K562 (cell line): ENCODE results near the gene TMEM87A. TPM values are rescaled to one million over a fixed set of nuclear protein-coding genes. Genes with fewer than 3 reads are reported as not detected.
A peak's percentile ranks its signal among the peaks of the same experiment; 100 is the strongest.

Experiments
- ATAC-seq: fragments of 200-7000 bp; cut with Tn5 transposase; 3 replicates; pipeline ENCODE4 v1.9.1; 2020; ENCODE audit warnings: moderate library complexity
- BruUV-seq: library from RNA; stranded (reverse); fragments of 400-500 nt; replicated peaks from 2 replicates; lab custom pipeline; 2021; lab: Mats Ljungman, UMichigan
- CTCF ChIA-PET: fragments of 300-600 bp; formaldehyde crosslinking; extraction: SDS; loops from one replicate; lab custom pipeline; 2021; ENCODE audit warnings: low intra/inter-chr PET ratio; lab: Yijun Ruan, JAX
- POLR2A ChIA-PET: fragments of 300-600, 350-650 bp; sonication (Branson Sonifier 250); formaldehyde crosslinking; extraction: SDS; loops from one replicate; lab custom pipeline; 2021; ENCODE audit warnings: antibody characterized with exemption, inconsistent platforms; lab: Yijun Ruan, JAX
- DNase-seq, 4 experiments: peaks; one replicate each; pipeline versions ENCODE4 v3.0.0 to v3.0.0-alpha.2; 2011 to 2018; ENCODE audit warnings: low spot score in 3 of 4, mixed read lengths in 3 of 4; ENCODE audit errors: extremely low read depth in 1 of 4
- FAIRE-seq: peaks from 2 replicates; lab custom pipeline; 2011; peaks lifted over from hg19 to GRCh38; lab: Jason Lieb, UNC
- H2AFZ ChIP-seq: 2 replicates; pipeline ENCODE4 v1.6.0; 2011; ENCODE audit warnings: low read depth, low read length, control low read depth, inconsistent platforms
- H3K27ac ChIP-seq: fragments of 200-600 bp; 3 replicates; pipeline ENCODE4 v1.8.0; 2011; ENCODE audit warnings: low read depth, mild to moderate bottlenecking, control low read depth, inconsistent platforms, low read length, moderate library complexity, mixed read lengths; ENCODE audit errors: extremely low read depth
- H3K27me3 ChIP-seq, 2 experiments: fragments of 300-600 bp in 1 of 2; 2 replicates in 1 of 2; 3 replicates in 1 of 2; pipeline versions ENCODE4 v1.6.0 to v1.8.0; 2011; ENCODE audit warnings: inconsistent platforms in 2 of 2, low read length in 2 of 2, mild to moderate bottlenecking in 1 of 2, mixed read lengths in 1 of 2, moderate library complexity in 1 of 2; ENCODE audit not compliant: control insufficient read depth in 2 of 2, insufficient read depth in 2 of 2
- H3K36me3 ChIP-seq: fragments of 300-600 bp; 3 replicates; pipeline ENCODE4 v1.8.0; 2011; ENCODE audit warnings: mild to moderate bottlenecking, low read length, inconsistent platforms; ENCODE audit not compliant: control insufficient read depth, insufficient read depth
- H3K4me1 ChIP-seq, 2 experiments: fragments of 200-600 bp in 1 of 2; replicated peaks in 1 of 2; 2 replicates in 1 of 2; 3 replicates in 1 of 2; pipeline versions ENCODE4 v1.5.1 to v1.8.0; 2011; ENCODE audit warnings: inconsistent platforms in 2 of 2, low read length in 2 of 2, mild to moderate bottlenecking in 1 of 2, mixed read lengths in 1 of 2, moderate library complexity in 1 of 2; ENCODE audit not compliant: control insufficient read depth in 2 of 2, insufficient read depth in 2 of 2
- H3K4me2 ChIP-seq: 2 replicates; pipeline ENCODE4 v1.6.1; 2011; ENCODE audit warnings: low read length, control low read depth, inconsistent platforms, mixed read lengths; ENCODE audit not compliant: insufficient read depth
- H3K4me3 ChIP-seq: fragments of 200-600 bp; sonication (generic), shearing (Covaris generic); 2 replicates; pipeline ENCODE4 v1.5.1; 2016; ENCODE audit warnings: control low read depth, inconsistent platforms
- H3K79me2 ChIP-seq: fragments of 200-600 bp; 3 replicates; pipeline ENCODE4 v1.8.0; 2011; ENCODE audit warnings: low read length, inconsistent platforms; ENCODE audit not compliant: control insufficient read depth, insufficient read depth
- H3K9ac ChIP-seq, 2 experiments: 2 replicates each; pipeline versions ENCODE4 v1.6.0 to v1.6.1; 2011; ENCODE audit warnings: low read depth in 2 of 2, low read length in 2 of 2, control low read depth in 1 of 2, inconsistent platforms in 1 of 2, mild to moderate bottlenecking in 1 of 2, mixed read lengths in 1 of 2; ENCODE audit not compliant: insufficient read depth in 1 of 2
- H3K9me1 ChIP-seq: one replicate; pipeline ENCODE4 v1.6.0; 2011; ENCODE audit warnings: inconsistent platforms, mild to moderate bottlenecking, low read length, moderate library complexity; ENCODE audit not compliant: control insufficient read depth, insufficient read depth
- H3K9me3 ChIP-seq: replicated peaks from 2 replicates; pipeline ENCODE4 v1.5.1; 2011; ENCODE audit warnings: low read depth, low read length, inconsistent platforms; ENCODE audit not compliant: control insufficient read depth, insufficient read depth
- H4K20me1 ChIP-seq: replicated peaks from 2 replicates; pipeline ENCODE4 v1.6.1; 2011; ENCODE audit warnings: low read length, inconsistent platforms, mixed read lengths; ENCODE audit not compliant: control insufficient read depth, insufficient read depth
- E2F3 ChIP-seq: fragments of 250-450 bp; sonication (Bioruptor Pico); IDR thresholded peaks from 2 replicates; pipeline ENCODE4 v1.4.0; 2020; ENCODE audit warnings: mild to moderate bottlenecking
- FOXJ2 ChIP-seq: fragments of 200-800 bp; sonication (Bioruptor generic); IDR thresholded peaks from 2 replicates; pipeline ENCODE4 v1.6.1; 2016; ENCODE audit warnings: missing genetic modification characterization, missing compliant biosample characterization
- HNRNPH1 ChIP-seq: fragments of 200-400 bp; formaldehyde crosslinking; optimal IDR thresholded peaks from 2 replicates; pipeline ENCODE3; 2017; ENCODE audit warnings: low read depth, mild to moderate bottlenecking, low read length, moderate library complexity
- IRF2 ChIP-seq: sonication (generic); formaldehyde crosslinking; IDR thresholded peaks from 2 replicates; pipeline ENCODE4 v1.8.1; 2022; ENCODE audit warnings: mild to moderate bottlenecking, missing genetic modification reagents
- PTBP1 ChIP-seq: fragments of 200-400 bp; formaldehyde crosslinking; IDR thresholded peaks from 2 replicates; pipeline ENCODE4 v1.6.1; 2017; ENCODE audit warnings: low read depth, low read length
- SMARCB1 ChIP-seq: IDR thresholded peaks from 2 replicates; pipeline ENCODE4 v1.6.1; 2011; ENCODE audit warnings: improper control_type of control experiment, low read depth; ENCODE audit not compliant: insufficient read length
- ZBTB1 ChIP-seq: sonication (generic); formaldehyde crosslinking; IDR thresholded peaks from 2 replicates; pipeline ENCODE4 v1.8.1; 2023; ENCODE audit warnings: missing genetic modification reagents, low read depth, mild to moderate bottlenecking, borderline replicate concordance
- ZFX ChIP-seq: sonication (generic); formaldehyde crosslinking; IDR thresholded peaks from 2 replicates; pipeline ENCODE4 v1.8.0; 2022; ENCODE audit warnings: mild to moderate bottlenecking, missing genetic modification reagents, moderate library complexity
- WGBS: fragments of 100-300 bp; shearing (Covaris generic); methylation state at CpG from one replicate; pipeline ENCODE4 v1.1.6; 2016; ENCODE audit warnings: low coverage, mixed read lengths; ENCODE audit not compliant: insufficient coverage; ENCODE audit errors: missing lambda C conversion rate; 5-methylcytosine and 5-hydroxymethylcytosine counted together
- in situ Hi-C: fragments of 300-500 bp; cut with MboI; formaldehyde crosslinking; loops from 4 replicates; pipeline ENCODE4 v1.15.0; 2018; ENCODE audit warnings: inconsistent platforms, mixed read lengths
- intact Hi-C: fragments of 100-400 bp; cut with micrococcal nuclease; formaldehyde crosslinking; loops from 2 replicates; pipeline ENCODE4 v1.14.2; 2022
- polyA plus RNA-seq, 8 experiments: library from polyadenylated mRNA; depleted of rRNA in 4 of 8; stranded (reverse) in 5 of 8; unstranded in 3 of 8; fragments of >200 nt; fragmentation: Nextera tagmentation in 2 of 8; fragmentation: Illumina TruSeq in 1 of 8; extraction: Ambion mirVana in 2 of 8; extraction: Trizol in 1 of 8; gene quantifications; 2 replicates each; pipeline versions ENCODE4 v1.2.1 to v1.2.3, GENCODE V29; 2011 to 2014; ENCODE audit warnings: inconsistent platforms in 1 of 8, missing spikeins in 1 of 8
- total RNA-seq, 7 experiments: library from RNA; depleted of rRNA in 6 of 7; stranded (reverse); fragments of >200 nt in 6 of 7; fragmentation: Illumina TruSeq in 2 of 7; extraction: Trizol in 2 of 7; gene quantifications; 2 replicates each; pipeline versions ENCODE4 v1.2.1 to v1.2.3, GENCODE V29; 2011 to 2021; ENCODE audit warnings: low replicate concordance in 1 of 7
- TF ChIP-seq, protein P1 (sequence below): fragments of 250-450 bp; sonication (Bioruptor Pico); IDR thresholded peaks from 2 replicates; pipeline ENCODE4 v1.5.0; 2021
- TF ChIP-seq, protein P2 (sequence below), 3 experiments: fragments of 200-800 bp in 1 of 3; sonication (Bioruptor generic) in 1 of 3; sonication (generic) in 1 of 3; formaldehyde crosslinking in 1 of 3; IDR thresholded peaks; 2 replicates each; pipeline versions ENCODE4 v1.6.1 to v1.8.0; 2016 to 2022; ENCODE audit warnings: mild to moderate bottlenecking in 2 of 3, missing compliant biosample characterization in 2 of 3, missing genetic modification characterization in 2 of 3, missing genetic modification reagents in 1 of 3
- TF ChIP-seq, protein P3 (sequence below): fragments of 450-650 bp; IDR thresholded peaks from 2 replicates; pipeline ENCODE4 v1.6.1; 2016
- TF ChIP-seq, protein P4 (sequence below): fragments of 450-650 bp; formaldehyde crosslinking; IDR thresholded peaks from 2 replicates; pipeline ENCODE4 v1.4.0; 2020; ENCODE audit warnings: mild to moderate bottlenecking, moderate library complexity

The TMEM87A gene
- total and polyA plus RNA-seq, 9 of the 15 experiments (the other 6 are each of a cell fraction or from before 2014, with no cell fraction given), result 16.6 to 43.3 (median 29.6) TPM

DNA sequence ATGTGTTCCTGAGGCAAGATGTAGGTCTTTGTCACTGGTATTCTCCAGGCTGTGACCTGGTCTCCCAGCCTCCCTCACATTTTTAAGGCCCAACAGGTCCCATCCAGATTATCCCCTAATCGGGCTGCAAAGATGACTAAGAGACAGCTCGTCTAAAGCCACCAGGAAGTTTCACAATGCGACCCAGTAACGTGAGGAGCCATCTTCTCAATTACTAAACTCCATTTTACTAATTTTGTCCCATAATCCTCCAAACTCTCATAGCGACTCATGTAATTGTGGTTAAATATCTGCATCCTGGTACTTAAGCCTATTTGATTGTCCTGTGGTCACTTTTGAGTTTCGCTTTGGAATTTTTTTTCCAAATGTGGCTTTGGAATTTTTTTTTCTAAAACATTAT lies 108.1 kb downstream of the TMEM87A start:
- H3K9ac ChIP-seq, result peak overlapping the region in 1 of 2 experiments; percentile 29; a peak in 1 of 4 replicates
- DNase-seq (no peak), ATAC-seq (no peak), FAIRE-seq (no peak)
- no peak overlapping the region for H3K4me3 ChIP-seq
- no peak overlapping the region for H3K27ac ChIP-seq
- no peaks in the 10 kb centered on the region for H4K20me1 ChIP-seq
- H3K27me3 ChIP-seq, result no peaks in the 10 kb centered on the region
- H2AFZ ChIP-seq, result no peak overlapping the region
- no peaks in the 10 kb centered on the region for H3K4me1 ChIP-seq
- H3K4me2 ChIP-seq, result no peak overlapping the region
- H3K9me3 ChIP-seq, result no peaks in the 10 kb centered on the region
- ChIA-PET CTCF (no interaction called here), POLR2A (interaction anchor here (1.0 to 1.6 kb wide), 2 partner anchors 9 to 11 kb away, joined by 5 to 7 read pairs; partner anchors contain the start of gene PLA2G4F)
- in situ Hi-C loops (no loop called here), intact Hi-C loops (no loop called here)
- no peaks in the 10 kb centered on the region for H3K9me1 ChIP-seq
- 85% methylated on average over 6 of the region's 6 CpGs for WGBS
- BruUV-seq, result no TSS peak
- H3K79me2 ChIP-seq, result no peaks in the 10 kb centered on the region
- peaks cover 84% of the 10 kb centered on the region for H3K36me3 ChIP-seq
- TF ChIP-seq ZBTB1 (no peak), IRF2 (CRISPR knock-in tag) (no peak), SMARCB1 (no peak), ZFX (no peak), PTBP1 (no peak), FOXJ2 (tag) (no peak), HNRNPH1 (no peak), E2F3 (no peak)
- TF ChIP-seq, protein P1, sequence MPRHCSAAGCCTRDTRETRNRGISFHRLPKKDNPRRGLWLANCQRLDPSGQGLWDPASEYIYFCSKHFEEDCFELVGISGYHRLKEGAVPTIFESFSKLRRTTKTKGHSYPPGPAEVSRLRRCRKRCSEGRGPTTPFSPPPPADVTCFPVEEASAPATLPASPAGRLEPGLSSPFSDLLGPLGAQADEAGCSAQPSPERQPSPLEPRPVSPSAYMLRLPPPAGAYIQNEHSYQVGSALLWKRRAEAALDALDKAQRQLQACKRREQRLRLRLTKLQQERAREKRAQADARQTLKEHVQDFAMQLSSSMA, result no peak
- TF ChIP-seq, protein P2, sequence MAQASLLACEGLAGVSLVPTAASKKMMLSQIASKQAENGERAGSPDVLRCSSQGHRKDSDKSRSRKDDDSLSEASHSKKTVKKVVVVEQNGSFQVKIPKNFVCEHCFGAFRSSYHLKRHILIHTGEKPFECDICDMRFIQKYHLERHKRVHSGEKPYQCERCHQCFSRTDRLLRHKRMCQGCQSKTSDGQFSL (CRISPR knock-in tag; IDR thresholded peaks at IDR 0.05), result no peak
- TF ChIP-seq, protein P2 (tag; IDR thresholded peaks at IDR 0.05), result no peak
- TF ChIP-seq, protein P3, sequence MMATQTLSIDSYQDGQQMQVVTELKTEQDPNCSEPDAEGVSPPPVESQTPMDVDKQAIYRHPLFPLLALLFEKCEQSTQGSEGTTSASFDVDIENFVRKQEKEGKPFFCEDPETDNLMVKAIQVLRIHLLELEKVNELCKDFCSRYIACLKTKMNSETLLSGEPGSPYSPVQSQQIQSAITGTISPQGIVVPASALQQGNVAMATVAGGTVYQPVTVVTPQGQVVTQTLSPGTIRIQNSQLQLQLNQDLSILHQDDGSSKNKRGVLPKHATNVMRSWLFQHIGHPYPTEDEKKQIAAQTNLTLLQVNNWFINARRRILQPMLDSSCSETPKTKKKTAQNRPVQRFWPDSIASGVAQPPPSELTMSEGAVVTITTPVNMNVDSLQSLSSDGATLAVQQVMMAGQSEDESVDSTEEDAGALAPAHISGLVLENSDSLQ, result no peak
- TF ChIP-seq, protein P4, sequence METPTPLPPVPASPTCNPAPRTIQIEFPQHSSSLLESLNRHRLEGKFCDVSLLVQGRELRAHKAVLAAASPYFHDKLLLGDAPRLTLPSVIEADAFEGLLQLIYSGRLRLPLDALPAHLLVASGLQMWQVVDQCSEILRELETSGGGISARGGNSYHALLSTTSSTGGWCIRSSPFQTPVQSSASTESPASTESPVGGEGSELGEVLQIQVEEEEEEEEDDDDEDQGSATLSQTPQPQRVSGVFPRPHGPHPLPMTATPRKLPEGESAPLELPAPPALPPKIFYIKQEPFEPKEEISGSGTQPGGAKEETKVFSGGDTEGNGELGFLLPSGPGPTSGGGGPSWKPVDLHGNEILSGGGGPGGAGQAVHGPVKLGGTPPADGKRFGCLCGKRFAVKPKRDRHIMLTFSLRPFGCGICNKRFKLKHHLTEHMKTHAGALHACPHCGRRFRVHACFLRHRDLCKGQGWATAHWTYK, result no peak
